ENCODE measurements around the gene GOLGA2.

DNA sequence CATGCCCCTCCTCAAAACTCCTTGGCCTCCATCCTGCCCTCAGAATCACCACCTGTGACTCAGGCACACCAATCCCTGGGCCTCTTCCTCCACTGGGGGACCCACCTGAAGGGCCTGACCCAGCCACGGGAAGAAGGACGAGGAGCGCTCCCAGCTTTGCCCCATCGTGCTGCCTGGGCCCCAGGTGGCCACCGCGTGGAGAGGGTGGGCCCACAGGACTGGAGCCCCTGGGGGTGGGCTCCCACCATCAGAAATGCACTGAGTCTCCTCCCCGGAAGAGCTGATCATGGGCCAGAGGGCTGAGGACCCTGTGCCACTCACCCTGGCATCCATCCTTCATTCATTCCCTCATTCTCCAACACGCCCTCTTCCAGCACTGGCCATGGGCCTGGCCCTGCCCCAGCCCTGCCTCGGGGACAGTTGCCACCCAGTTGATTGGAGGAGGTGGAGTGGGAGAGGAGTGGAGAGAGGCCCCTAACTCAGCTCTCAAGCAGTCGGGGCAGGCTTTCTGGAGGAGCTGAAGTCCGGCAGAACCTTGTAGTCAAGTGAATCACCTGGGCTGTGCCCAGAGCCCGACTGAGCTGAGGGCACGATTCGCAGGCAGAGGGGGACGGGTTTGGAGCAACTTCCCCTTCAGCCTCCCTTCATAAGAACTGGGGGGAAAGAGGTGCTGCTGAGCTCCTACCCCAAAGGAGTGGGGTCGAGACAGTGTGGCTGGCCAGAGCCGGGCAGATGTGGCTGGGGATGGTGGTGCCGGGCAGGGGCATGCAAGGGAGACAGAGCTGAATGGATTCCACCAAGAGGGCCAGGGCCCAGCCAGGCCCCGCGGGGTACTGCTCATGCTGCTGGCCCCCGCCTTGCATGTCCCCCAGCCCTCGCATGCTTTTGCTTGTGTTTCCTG is 43.0 kb downstream of the GOLGA2 start:
- TF ChIP-seq, protein P1, sequence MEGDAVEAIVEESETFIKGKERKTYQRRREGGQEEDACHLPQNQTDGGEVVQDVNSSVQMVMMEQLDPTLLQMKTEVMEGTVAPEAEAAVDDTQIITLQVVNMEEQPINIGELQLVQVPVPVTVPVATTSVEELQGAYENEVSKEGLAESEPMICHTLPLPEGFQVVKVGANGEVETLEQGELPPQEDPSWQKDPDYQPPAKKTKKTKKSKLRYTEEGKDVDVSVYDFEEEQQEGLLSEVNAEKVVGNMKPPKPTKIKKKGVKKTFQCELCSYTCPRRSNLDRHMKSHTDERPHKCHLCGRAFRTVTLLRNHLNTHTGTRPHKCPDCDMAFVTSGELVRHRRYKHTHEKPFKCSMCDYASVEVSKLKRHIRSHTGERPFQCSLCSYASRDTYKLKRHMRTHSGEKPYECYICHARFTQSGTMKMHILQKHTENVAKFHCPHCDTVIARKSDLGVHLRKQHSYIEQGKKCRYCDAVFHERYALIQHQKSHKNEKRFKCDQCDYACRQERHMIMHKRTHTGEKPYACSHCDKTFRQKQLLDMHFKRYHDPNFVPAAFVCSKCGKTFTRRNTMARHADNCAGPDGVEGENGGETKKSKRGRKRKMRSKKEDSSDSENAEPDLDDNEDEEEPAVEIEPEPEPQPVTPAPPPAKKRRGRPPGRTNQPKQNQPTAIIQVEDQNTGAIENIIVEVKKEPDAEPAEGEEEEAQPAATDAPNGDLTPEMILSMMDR (IDR thresholded peaks at IDR 0.05), result no peak
- no peak for TF ChIP-seq EZH2phosphoT487 (IDR thresholded peaks at IDR 0.05)

All from neural progenitor cell (in vitro differentiated cells).